A673 (cell line): Measurements from ENCODE around the gene CACNA2D4. TPM values are rescaled to one million over a fixed set of nuclear protein-coding genes. Genes with fewer than 3 reads are reported as not detected.

Source experiments
- BruUV-seq: library from RNA; stranded (reverse); fragments of 400-500 nt; replicated peaks from 2 replicates; lab custom pipeline; 2021; lab: Mats Ljungman, UMichigan
- CTCF ChIA-PET: fragments of 300-600 bp; sonication (Branson Sonifier 250); formaldehyde crosslinking; loops from one replicate; lab custom pipeline; 2022; ENCODE audit warnings: antibody characterized with exemption; lab: Charles Lee
- POLR2A ChIA-PET: fragments of 300-600 bp; sonication (Branson Sonifier 250); formaldehyde crosslinking; loops from one replicate; lab custom pipeline; 2022; ENCODE audit warnings: antibody characterized with exemption; ENCODE audit not compliant: low non-redundant PET; lab: Charles Lee
- DNase-seq: peaks from one replicate; pipeline ENCODE4 v3.0.0-alpha.2; 2015; ENCODE audit warnings: low spot score
- H3K27ac ChIP-seq: fragments of 200-600 bp; sonication (generic); 2 replicates; pipeline ENCODE4 v1.5.1; 2016; ENCODE audit warnings: mixed run types, low read depth, mild to moderate bottlenecking, mixed read lengths, antibody characterized with exemption, low read length; ENCODE audit not compliant: poor library complexity, severe bottlenecking
- H3K27me3 ChIP-seq: fragments of 200-600 bp; sonication (generic); replicated peaks from 2 replicates; pipeline ENCODE4 v1.6.1; 2017; ENCODE audit warnings: mixed run types, low read depth, mild to moderate bottlenecking, mixed read lengths, antibody characterized with exemption, low read length; ENCODE audit not compliant: insufficient read depth, poor library complexity
- H3K36me3 ChIP-seq: fragments of 200-600 bp; sonication (generic); 2 replicates; pipeline ENCODE4 v1.6.1; 2016; ENCODE audit warnings: mixed run types, mild to moderate bottlenecking, mixed read lengths, antibody characterized with exemption, low read length; ENCODE audit not compliant: insufficient read depth, poor library complexity, severe bottlenecking
- H3K4me1 ChIP-seq: fragments of 200-600 bp; sonication (generic); 2 replicates; pipeline ENCODE4 v1.6.1; 2017; ENCODE audit warnings: mixed run types, mild to moderate bottlenecking, mixed read lengths, antibody characterized with exemption, low read length; ENCODE audit not compliant: insufficient read depth, poor library complexity, severe bottlenecking
- H3K4me3 ChIP-seq: fragments of 200-600 bp; sonication (generic); 2 replicates; pipeline ENCODE4 v1.5.1; 2016; ENCODE audit warnings: low read depth, mixed run types, mild to moderate bottlenecking, mixed read lengths, low read length; ENCODE audit not compliant: poor library complexity, severe bottlenecking
- H3K9me3 ChIP-seq: fragments of 200-600 bp; sonication (generic); 2 replicates; pipeline ENCODE4 v1.6.1; 2016; ENCODE audit warnings: mixed run types, low read depth, mild to moderate bottlenecking, mixed read lengths, antibody characterized with exemption, low read length; ENCODE audit not compliant: poor library complexity, severe bottlenecking
- CTCF ChIP-seq: fragments of 300-800, 200-600 bp; sonication (generic); conservative IDR thresholded peaks from 2 replicates; pipeline ENCODE4 v1.5.1; 2017; ENCODE audit warnings: low read depth, mild to moderate bottlenecking, antibody characterized with exemption, low read length, moderate library complexity, mixed read lengths
- EZH2 ChIP-seq: fragments of 200-600 bp; sonication (generic); IDR thresholded peaks from 2 replicates; pipeline ENCODE4 v1.6.1; 2017; ENCODE audit warnings: borderline replicate concordance, low read depth, mild to moderate bottlenecking, mixed read lengths, antibody characterized with exemption, low read length; ENCODE audit not compliant: poor library complexity, severe bottlenecking
- intact Hi-C: fragments of 100-400 bp; cut with micrococcal nuclease; formaldehyde crosslinking; loops from one replicate; pipeline ENCODE4 v1.10.0; 2022; ENCODE audit not compliant: unreplicated experiment
- total RNA-seq: library from RNA; stranded (reverse); gene quantifications from 2 replicates; pipeline ENCODE4 v1.2.3, GENCODE V29; 2021

Gene CACNA2D4
- total RNA-seq, 1 experiment from 2014 or later = 0.41 TPM

- no peaks in the 10 kb centered on the region for H3K9me3 ChIP-seq
- intact Hi-C loops = no loop called here
- H3K36me3 ChIP-seq = no peaks in the 10 kb centered on the region
- TF ChIP-seq CTCF (no peak), EZH2 (no peak)
- ChIA-PET CTCF (interaction anchor here (0.5 to 0.6 kb wide), 2 partner anchors 187 to 761 kb away, joined by 4 to 7 read pairs; no protein-coding TSS in a partner anchor), POLR2A (no interaction called here)
- BruUV-seq = no TSS peak
- H3K27me3 ChIP-seq = peaks cover 18% of the 10 kb centered on the region
- no peak for DNase-seq
- no peak overlapping the region for H3K4me3 ChIP-seq
- no peaks in the 10 kb centered on the region for H3K4me1 ChIP-seq
- no peak overlapping the region for H3K27ac ChIP-seq
Observed at GRCh38 chr12:1821805-1822204, 96.6 kb downstream of the CACNA2D4 start.

GRCh38 chr12:1820896-1821291, 97.6 kb downstream of the CACNA2D4 start:
- DNase-seq = no peak
- Histone ChIP-seq H3K36me3 (no peaks in the 10 kb centered on the region), H3K4me1 (no peaks in the 10 kb centered on the region), H3K9me3 (no peaks in the 10 kb centered on the region), H3K4me3 (no peak overlapping the region), H3K27me3 (peaks cover 18% of the 10 kb centered on the region), H3K27ac (no peak overlapping the region)
- ChIA-PET CTCF (no interaction called here), POLR2A (no interaction called here)
- BruUV-seq = no TSS peak
- intact Hi-C loops = no loop called here
- TF ChIP-seq EZH2 = no peak
- TF ChIP-seq CTCF = no peak

- no peak for DNase-seq
- intact Hi-C loops = no loop called here
- H3K4me1 ChIP-seq = no peaks in the 10 kb centered on the region
- POLR2A ChIA-PET = no interaction called here
- H3K9me3 ChIP-seq = no peaks in the 10 kb centered on the region
- H3K36me3 ChIP-seq = no peaks in the 10 kb centered on the region
- CTCF ChIA-PET = no interaction called here
- no TSS peak for BruUV-seq
- no peak within 1 kb of the TSS for H3K27ac ChIP-seq
- H3K27me3 ChIP-seq = peaks cover 18% of the 10 kb centered on the region
- no peak within 1 kb of the TSS for H3K4me3 ChIP-seq
- TF ChIP-seq CTCF (no peak), EZH2 (no peak)
Observed at GRCh38 chr12:1820191-1820895, 98.1 kb downstream of the CACNA2D4 start, which contains the start of gene LRTM2. Gene LRTM2 (plus strand): TSS chr12:1820565. CDS start chr12:1828149, 7,584 bp downstream.
